ES-I3 (cell line): ENCODE results near the gene DYNAP.

Experiments used
- H3K36me3 ChIP-seq: 2 replicates; pipeline ENCODE4 v1.6.1; 2013; ENCODE audit warnings: mild to moderate bottlenecking, low read length, control low read depth, moderate library complexity; ENCODE audit not compliant: insufficient read depth
- H3K4me1 ChIP-seq: 2 replicates; pipeline ENCODE4 v1.6.1; 2013; ENCODE audit warnings: mild to moderate bottlenecking, control low read depth, low read length; ENCODE audit not compliant: insufficient read depth
- H3K9ac ChIP-seq: 2 replicates; pipeline ENCODE4 v1.6.1; 2013; ENCODE audit warnings: low read depth, mild to moderate bottlenecking, low read length, moderate library complexity
- H3K9me3 ChIP-seq: 2 replicates; pipeline ENCODE4 v1.6.1; 2013; ENCODE audit warnings: mild to moderate bottlenecking, low read length, moderate library complexity; ENCODE audit not compliant: control insufficient read depth, insufficient read depth

Gene DYNAP

GRCh38 chr18:54608028-54608642, 17.1 kb downstream of the DYNAP start:
- H3K9ac ChIP-seq, result peak overlapping the region; percentile 6; the same call in 1 of the 2 replicates
- peaks cover 32% of the 10 kb centered on the region for H3K4me1 ChIP-seq
- no peaks in the 10 kb centered on the region for H3K9me3 ChIP-seq
- H3K36me3 ChIP-seq, result no peaks in the 10 kb centered on the region

- no peak overlapping the region for H3K9ac ChIP-seq
- H3K36me3 ChIP-seq, result no peaks in the 10 kb centered on the region
- H3K9me3 ChIP-seq, result peaks cover 12% of the 10 kb centered on the region
- H3K4me1 ChIP-seq, result peaks cover 21% of the 10 kb centered on the region
Observed at GRCh38 chr18:54611816-54612215, 20.8 kb downstream of the DYNAP start.

- H3K9ac ChIP-seq, result no peak overlapping the region
- H3K36me3 ChIP-seq, result no peaks in the 10 kb centered on the region
- peaks cover 18% of the 10 kb centered on the region for H3K4me1 ChIP-seq
- peaks cover 12% of the 10 kb centered on the region for H3K9me3 ChIP-seq
Observed at GRCh38 chr18:54612237-54612636, 21.2 kb downstream of the DYNAP start.

- Histone ChIP-seq H3K36me3 (no peaks in the 10 kb centered on the region), H3K9ac (no peak overlapping the region), H3K9me3 (peaks cover 12% of the 10 kb centered on the region), H3K4me1 (peaks cover 14% of the 10 kb centered on the region; the same call in 1 of the 2 replicates)
Observed at GRCh38 chr18:54613174-54613573, 22.1 kb downstream of the DYNAP start.

GRCh38 chr18:54616220-54616848, 25.3 kb downstream of the DYNAP start:
- no peaks in the 10 kb centered on the region for H3K36me3 ChIP-seq
- peaks cover 12% of the 10 kb centered on the region for H3K9me3 ChIP-seq
- H3K4me1 ChIP-seq, result no peaks in the 10 kb centered on the region
- H3K9ac ChIP-seq, result no peak overlapping the region

- H3K36me3 ChIP-seq, result no peaks in the 10 kb centered on the region
- H3K9me3 ChIP-seq, result peaks cover 8% of the 10 kb centered on the region; the same call in 1 of the 2 replicates
- no peaks in the 10 kb centered on the region for H3K4me1 ChIP-seq
- H3K9ac ChIP-seq, result no peak overlapping the region
Observed at GRCh38 chr18:54622084-54622483, 31.0 kb downstream of the DYNAP start.

- Histone ChIP-seq H3K36me3 (no peaks in the 10 kb centered on the region), H3K9ac (no peak overlapping the region), H3K4me1 (no peaks in the 10 kb centered on the region), H3K9me3 (peaks cover 8% of the 10 kb centered on the region; the same call in 1 of the 2 replicates)
Observed at GRCh38 chr18:54626779-54627178, 35.7 kb downstream of the DYNAP start.

GRCh38 chr18:54630963-54631362, 39.9 kb downstream of the DYNAP start:
- H3K9ac ChIP-seq, result no peak overlapping the region
- H3K4me1 ChIP-seq, result no peaks in the 10 kb centered on the region
- H3K36me3 ChIP-seq, result no peaks in the 10 kb centered on the region
- H3K9me3 ChIP-seq, result peaks cover 3% of the 10 kb centered on the region; the same call in 1 of the 2 replicates

- Histone ChIP-seq H3K9ac (no peak overlapping the region), H3K4me1 (0 out of 2 replicates have a peak, but pooled peaks cover 4% of the 10 kb centered on the region), H3K9me3 (no peaks in the 10 kb centered on the region), H3K36me3 (no peaks in the 10 kb centered on the region)
Observed at GRCh38 chr18:54636217-54636616, 45.2 kb downstream of the DYNAP start.

GRCh38 chr18:54641734-54642133, 50.7 kb downstream of the DYNAP start:
- H3K4me1 ChIP-seq, result 0 out of 2 replicates have a peak, but pooled peaks cover 4% of the 10 kb centered on the region
- no peaks in the 10 kb centered on the region for H3K36me3 ChIP-seq
- no peak overlapping the region for H3K9ac ChIP-seq
- H3K9me3 ChIP-seq, result no peaks in the 10 kb centered on the region

GRCh38 chr18:54647176-54647575, 56.1 kb downstream of the DYNAP start:
- H3K9me3 ChIP-seq, result no peaks in the 10 kb centered on the region
- no peaks in the 10 kb centered on the region for H3K36me3 ChIP-seq
- H3K9ac ChIP-seq, result no peak overlapping the region
- H3K4me1 ChIP-seq, result no peaks in the 10 kb centered on the region
